Activated CD4-positive, alpha-beta T cell treated with anti-CD3 and anti-CD28 coated beads, Interleukin-2, amount 50 U/mL, for 4 hours (primary cell): ENCODE results near the gene PICALM.
A peak's percentile ranks its signal among the peaks of the same experiment; 100 is the strongest.
"Not testable (repeated sequence)": the region's sequence is repeated elsewhere in the genome, so short reads cannot be mapped to it uniquely, and the experiment has no call there.

Experiments used
- DNase-seq, 2 experiments: peaks; one replicate each; pipeline ENCODE4 v3.0.0-alpha.2; 2020

Gene PICALM, protein sequence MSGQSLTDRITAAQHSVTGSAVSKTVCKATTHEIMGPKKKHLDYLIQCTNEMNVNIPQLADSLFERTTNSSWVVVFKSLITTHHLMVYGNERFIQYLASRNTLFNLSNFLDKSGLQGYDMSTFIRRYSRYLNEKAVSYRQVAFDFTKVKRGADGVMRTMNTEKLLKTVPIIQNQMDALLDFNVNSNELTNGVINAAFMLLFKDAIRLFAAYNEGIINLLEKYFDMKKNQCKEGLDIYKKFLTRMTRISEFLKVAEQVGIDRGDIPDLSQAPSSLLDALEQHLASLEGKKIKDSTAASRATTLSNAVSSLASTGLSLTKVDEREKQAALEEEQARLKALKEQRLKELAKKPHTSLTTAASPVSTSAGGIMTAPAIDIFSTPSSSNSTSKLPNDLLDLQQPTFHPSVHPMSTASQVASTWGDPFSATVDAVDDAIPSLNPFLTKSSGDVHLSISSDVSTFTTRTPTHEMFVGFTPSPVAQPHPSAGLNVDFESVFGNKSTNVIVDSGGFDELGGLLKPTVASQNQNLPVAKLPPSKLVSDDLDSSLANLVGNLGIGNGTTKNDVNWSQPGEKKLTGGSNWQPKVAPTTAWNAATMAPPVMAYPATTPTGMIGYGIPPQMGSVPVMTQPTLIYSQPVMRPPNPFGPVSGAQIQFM

DNA sequence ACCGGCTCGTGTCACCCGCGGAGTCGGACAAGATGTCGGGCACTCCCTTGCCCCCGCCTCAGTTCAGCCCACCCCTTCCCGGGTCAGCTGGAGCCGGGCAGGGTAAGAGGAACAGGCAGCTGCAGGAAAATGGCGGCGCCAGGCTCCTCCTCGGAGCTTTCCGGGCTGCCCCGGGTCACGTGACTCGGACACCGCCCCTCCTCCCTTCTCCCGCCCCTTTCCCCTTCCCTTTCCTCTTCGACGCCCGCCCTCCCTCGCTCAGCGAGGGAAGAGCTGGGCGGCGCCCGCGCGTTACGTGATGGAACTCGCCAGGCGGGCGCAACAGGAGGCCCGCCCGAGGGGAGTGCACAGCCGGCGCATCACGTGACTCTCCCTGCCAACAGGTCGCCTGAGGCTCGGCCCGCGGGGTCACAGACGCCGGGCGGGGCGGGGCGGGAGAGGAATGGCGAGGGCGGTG is at the start of gene PICALM:
PICALM (minus strand) TSS at position 134 of the 457 bp plus-strand sequence. CDS start 304 bp downstream, outside the sequence.
- DNase-seq: peak; percentile 95 to 96

DNA sequence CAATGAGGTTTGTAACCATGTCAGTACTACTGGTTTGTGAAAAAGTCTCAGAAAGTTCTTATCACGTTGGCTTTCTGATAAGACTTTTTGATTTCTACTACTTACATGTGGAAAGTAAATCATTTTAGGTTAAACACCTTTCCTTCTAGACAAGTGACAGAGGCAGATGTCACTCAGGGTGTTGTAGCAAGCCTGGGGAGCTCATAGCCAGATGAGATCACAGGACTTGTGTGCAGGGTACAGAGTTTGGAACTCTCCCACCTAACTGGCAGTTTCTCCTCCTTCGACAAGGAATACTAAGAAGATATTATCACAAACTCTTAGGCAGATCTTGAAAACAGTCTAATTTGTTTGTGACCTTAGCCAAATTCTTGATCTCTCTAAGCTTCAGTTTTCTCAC is 49.4 kb upstream of the PICALM start:
- no peak for DNase-seq

DNA sequence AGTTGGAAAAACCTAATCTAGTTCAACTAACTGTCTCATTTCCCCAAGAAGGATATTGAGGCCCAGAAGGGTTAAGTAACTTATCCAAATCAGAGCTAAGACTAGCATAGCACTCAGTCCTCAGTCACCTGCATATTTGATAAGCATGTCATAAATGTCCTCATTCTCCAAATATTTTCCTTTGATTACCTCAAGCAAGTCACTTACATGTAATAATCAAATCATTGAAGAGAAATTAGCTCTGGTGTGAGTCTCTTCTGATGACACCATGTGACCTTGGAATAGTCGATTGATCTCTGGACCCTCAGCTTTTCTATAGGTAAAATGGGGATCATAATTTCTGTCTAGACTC is 48.8 kb upstream of the PICALM start:
- no peak for DNase-seq

DNA sequence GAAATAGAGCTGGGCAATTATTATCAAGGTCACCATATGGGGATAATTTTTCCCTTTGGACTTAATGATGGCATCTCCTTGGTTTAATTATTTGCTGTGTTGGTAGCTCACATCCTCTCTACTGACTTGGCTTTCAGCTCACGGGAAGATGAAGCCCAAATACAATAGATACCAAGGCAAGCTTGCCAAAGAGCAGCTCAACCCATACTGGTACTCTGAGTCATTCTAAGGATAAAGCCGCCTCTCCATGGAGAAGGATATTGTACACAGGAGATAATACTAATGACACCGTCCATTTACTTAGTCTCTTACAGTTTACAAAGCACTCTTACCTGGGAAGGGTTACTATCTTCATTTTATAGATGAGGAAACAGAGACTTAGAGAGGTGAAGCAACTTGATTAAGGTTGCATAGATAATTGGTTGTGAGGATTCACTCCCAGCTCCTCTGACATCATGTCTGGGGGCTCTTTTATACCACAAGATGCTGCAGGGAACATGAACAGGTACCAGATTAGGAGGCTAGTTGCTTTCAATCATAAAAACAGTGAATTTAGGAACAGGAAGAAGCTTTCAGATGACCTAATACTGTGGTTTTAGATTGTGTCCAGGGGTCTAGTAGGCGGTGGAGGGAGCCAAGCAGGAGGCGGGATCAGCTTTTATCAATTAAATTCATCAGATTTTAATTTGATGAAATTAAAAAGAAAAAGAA is 48.3 kb upstream of the PICALM start:
- no peak for DNase-seq

DNA sequence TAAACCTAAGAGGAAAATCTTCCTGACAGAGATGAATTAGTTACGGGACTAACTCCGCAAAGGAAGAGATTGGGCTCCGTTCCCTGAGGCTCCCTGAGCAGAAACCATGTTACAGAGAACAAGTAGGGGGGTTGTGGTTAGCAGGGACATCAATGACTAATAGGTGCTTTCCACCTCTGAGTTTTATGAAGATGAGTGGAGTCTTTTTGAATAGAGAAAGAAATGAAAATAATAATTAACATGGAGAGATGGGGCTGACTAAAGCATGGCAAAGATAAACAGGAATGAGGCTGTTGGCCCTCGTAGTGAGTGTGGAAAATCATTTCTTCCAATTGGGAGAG is 47.5 kb upstream of the PICALM start:
- peak in 1 of 2 experiments; percentile 10 for DNase-seq

DNA sequence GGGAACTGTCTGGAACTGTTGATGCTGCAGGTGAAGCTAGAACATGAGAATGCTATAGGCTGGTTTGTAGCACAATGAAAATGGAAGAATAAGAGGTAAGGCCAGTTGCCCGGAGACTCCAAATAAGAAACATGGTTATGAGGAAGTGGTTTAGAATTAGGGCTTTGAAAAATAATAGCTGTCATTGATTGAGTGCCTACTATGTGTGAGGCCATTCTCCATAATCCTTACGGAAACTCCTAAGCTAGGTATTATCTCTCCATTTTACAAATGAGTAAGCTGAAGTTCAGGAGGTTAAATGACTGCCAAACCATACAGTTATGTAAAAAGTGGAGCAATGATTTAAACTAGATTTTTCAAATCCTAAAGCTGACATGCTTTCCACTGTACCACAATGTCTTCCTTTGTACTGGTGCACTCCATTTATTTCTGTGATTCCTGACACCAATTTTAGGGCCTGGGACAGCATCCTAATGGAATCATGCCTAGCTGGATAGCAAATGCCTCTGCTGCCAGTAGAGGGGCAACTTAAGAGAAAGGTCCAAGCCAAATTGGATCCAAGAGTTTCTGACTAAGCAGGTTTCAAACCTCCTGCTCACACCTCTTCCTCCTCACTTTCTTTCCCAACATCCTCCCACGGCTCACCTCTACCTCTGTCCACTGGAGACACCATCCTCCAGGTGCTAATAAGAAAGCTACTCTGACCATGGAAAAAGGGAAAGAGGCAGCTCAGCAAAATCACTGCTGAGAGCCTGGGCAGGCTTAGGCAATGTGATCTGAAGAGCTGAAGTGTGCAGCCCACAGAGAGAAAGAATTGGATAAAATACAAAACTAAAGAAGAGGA is 46.9 kb upstream of the PICALM start:
- DNase-seq: no peak

DNA sequence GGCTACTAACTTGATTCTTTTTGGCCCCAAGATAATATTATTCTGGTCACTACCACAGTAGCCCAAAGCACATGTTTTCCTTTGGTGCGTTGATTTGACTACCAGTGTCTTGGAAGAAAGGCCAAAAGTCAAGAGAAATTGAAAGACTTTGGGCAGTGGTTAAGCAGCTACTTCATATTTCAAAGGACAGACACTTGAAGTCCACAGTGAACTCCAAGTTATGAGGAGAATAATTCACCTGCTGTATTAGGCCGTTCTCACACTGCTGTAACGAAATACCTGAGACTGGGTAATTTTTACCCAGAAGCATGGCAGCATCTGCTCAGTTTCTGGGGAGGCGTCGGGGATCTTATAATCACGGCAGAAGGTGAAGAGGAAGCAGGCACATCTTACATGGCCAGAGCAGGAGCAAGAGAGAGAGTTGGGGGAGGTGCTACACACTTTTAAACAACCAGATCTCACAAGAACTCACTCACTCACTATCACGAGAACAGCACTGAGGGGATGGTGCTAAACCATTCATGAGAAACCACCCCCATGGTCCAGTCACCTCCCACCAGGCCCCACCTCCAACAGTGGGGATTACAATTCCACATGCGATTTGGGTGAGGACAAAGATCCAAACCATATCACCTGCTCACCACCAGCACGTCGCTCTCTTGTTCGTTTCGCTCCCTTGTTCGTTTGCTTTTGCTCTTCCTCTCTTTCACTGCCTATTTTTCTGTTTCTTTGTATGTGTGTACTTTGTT is 40.2 kb upstream of the PICALM start:
- DNase-seq: no peak

DNA sequence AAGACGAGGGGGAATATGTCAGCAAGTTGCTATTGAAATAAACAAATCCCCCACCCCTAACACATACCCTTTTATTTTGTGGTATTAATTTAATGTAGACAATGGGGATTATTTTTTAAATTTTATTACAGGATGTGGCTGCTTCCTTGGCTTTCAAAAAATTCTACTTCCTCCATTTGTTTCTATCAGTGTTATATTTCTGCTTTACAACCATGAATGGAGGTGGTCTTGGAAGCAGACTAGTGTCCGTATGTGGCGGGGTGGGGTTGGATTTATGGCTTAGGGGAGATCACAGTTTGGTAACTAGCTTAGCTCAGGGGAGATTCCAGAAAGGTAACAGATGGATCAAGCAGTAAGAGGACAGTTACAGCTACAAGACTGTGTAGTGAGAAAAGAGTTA is 39.3 kb upstream of the PICALM start:
- no peak for DNase-seq

DNA sequence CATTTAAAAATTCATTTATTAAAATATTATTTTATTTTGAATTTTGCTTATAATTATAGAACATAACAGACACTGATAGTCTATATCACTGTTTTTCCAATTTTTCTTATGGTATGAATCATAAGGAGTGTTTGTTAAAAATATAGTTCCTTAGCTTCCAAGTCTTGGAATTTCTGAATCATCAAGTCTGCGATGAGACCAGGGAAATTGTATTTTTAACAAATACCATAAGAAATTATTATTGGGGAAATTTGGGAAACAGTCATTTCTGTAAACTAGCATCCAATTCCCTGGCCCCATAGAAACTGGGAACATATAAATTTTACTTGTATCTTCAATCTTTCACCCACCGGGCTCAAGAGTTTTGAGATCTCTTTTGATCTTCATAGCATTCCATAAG is 38.0 kb upstream of the PICALM start:
- DNase-seq: no peak

DNA sequence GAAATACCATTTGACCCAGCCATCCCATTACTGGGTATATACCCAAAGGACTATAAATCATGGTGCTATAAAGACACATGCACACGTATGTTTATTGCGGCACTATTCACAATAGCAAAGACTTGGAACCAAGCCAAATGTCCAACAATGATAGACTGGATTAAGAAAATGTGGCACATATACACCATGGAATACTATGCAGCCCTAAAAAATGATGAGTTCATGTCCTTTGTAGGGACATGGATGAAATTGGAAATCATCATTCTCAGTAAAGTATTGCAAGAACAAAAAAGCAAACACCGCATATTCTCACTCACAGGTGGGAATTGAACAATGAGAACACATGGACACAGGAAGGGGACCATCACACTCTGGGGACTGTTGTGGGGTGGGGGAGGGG is 37.1 kb upstream of the PICALM start:
- not testable (repeated sequence) for DNase-seq

DNA sequence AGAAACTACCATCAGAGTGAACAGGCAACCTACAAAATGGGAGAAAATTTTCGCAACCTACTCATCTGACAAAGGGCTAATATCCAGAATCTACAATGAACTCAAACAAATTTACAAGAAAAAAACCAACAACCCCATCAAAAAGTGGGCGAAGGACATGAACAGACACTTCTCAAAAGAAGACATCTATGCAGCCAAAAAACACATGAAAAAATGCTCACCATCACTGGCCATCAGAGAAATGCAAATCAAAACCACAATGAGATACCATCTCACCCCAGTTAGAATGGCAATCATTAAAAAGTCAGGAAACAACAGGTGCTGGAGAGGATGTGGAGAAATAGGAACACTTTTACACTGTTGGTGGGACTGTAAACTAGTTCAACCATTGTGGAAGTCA is 36.7 kb upstream of the PICALM start:
- DNase-seq: not testable (repeated sequence)

DNA sequence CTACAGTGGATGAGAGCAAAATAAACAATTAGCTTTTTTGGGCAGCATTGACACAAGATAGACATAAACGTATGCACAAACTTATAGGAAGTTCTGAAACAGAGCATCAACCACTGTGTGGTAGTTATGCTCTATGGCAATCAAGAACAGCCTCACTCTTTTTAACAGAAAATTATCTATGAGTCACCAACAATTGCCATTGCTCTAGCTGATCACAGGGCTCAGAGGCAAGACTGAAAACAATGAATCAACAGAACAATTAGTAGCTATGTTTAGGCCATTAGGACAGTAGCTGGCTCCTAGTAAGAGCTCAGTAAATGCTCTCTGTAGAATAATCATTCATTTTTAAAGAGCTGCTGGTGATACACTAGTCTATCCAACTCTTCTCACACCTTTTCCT is 34.9 kb upstream of the PICALM start:
- DNase-seq: no peak

DNA sequence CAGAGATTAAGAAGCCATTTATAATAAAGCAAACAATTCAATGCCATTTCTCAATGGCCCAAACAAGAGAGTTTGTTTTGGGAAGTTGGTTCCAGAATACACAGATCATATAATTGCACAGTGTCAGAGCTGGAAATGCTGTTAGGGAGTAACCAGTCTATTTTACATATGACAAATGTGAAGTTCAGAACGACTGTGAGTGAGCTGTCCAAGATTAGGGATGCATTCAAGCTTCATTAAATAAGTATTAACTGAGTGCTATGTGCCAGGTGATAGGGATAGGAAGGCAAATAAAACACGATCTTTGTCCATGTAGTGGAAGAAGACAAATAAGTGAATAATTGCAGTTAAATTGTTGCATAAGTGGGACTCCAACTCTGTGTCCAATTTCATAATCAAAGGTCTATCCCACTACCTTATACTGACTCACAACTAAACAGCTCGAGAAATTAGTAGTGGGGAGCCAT is 33.1 kb upstream of the PICALM start:
- no peak for DNase-seq

DNA sequence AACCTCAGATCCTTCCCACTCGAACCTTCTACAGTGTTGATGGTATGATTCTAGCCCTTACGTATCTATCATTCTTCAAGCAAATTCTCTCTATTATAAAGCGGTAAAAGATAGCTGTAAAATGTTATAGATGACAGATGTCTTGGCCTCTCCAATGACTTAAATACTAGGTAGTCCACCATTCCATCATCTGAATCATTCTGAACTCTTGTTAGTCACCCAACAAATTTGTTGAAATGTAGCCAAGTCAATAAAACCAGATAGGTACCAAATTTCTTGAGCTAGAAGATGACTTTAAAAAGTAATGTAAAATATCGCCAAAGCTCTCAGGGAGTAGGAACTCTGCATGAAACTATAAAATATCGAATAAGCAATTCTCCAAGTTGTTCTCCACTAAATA is 32.6 kb upstream of the PICALM start:
- DNase-seq: no peak

DNA sequence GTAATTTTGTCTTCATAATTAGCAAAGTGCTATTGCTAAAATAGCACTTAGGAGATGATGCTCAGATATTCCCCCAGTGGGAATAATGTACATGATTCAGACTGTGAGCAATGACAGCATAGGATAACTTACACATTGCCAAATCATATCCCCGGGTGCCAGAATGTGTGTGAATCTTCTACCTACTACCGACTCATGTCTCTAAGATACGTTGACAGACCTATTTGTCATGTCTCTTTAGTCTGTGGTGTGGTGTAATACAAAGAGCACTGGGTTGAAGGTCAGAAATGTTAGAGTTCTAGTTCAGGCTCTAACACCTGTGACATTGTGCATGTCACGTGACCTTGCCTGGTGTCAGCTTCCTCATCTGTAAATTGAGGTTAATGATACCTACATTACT is 31.0 kb upstream of the PICALM start:
- no peak for DNase-seq

DNA sequence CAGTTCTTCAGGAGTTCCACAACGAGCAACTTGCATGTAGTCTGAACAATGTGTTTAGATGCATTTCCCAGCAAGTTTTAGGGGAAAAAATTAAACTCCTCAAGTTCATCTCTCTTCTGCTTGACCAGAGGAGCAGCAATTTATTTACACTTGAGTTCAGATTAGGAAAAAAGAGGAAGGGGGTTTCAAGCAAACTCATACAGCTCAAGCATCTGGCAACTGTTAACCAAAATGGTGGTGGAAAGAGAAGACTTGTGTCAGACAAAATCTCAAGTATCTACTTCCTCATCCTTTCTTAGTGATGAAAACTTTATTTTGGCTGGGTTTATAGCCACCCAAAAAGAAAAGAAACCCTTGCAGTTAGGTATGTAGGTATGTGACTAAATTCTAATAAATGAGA is 29.1 kb upstream of the PICALM start:
- DNase-seq: no peak

DNA sequence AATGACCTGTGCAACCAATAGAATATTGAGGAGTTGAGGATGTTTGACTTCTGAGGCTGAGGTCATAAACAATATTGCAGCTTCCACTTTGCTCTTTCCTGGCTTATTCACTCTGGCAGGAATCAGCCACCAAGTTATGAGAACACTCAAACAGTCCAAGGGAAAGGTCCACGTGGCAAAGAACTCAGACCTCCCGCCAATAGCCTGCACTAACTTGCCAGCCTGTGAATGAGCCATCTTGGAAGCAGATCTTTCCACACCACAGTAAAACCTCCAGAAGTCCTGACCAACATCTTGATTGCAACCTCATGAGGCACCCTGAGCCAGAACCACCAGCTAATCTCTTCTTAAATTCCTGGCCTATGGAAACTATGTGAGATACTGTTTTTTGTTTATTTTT is 22.7 kb upstream of the PICALM start:
- no peak for DNase-seq

DNA sequence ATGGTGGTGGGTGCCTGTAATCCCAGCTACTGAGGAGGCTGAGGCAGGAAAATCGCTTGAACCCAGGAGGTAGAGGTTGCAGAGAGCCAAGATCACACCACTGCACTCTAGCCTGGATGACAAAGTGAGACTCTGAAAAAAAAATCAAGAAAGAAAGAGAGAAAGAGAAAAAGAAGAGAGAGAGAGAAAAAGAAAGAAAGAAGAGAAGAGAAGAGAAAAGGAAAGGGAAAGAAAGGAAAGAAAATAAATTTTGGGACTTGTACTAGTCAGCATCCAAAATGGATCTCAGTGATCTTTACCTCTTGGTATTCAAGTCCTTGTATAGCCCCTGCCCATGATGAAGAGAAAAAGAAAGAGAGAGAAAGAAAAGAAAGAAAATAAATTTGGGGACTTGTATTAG is 22.2 kb upstream of the PICALM start:
- DNase-seq: no peak

DNA sequence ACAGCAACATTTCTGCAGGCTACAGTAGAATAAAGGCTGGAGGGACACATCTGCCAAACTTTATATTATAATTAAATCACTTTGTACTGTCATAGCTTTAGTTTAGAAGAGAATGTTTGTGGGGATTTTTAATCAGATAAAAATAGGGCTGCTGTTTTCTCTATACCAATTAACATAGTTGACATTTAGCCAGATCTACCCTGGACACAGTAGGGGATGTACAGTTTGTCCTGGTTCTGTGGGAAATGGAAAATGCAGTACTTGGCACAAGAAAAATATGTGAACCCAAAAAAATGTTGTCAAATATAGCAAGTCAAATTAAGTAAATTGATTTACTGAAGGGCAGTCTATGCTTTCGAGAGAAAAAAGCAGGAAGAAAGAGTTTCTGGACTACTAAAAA is 20.8 kb upstream of the PICALM start:
- DNase-seq: no peak

DNA sequence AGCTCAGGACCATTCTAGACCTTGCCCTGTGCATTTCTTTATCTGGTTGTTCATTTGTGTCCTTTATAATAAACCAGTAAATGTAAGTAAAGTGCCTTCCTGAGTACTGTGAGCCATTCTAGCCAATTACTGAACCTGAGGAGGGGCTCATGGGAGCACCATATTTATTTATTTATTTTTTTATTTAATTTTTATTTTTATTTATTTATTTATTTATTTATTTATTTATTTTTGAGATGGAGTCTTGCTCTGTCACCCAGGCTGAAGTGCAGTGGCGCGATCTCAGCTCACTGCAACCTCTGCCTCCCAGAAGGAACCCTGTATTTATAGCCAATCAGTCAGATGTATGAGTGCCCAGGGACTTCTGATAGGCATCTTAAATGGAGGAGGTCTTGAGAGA is 18.8 kb upstream of the PICALM start:
- DNase-seq: not testable (repeated sequence)

DNA sequence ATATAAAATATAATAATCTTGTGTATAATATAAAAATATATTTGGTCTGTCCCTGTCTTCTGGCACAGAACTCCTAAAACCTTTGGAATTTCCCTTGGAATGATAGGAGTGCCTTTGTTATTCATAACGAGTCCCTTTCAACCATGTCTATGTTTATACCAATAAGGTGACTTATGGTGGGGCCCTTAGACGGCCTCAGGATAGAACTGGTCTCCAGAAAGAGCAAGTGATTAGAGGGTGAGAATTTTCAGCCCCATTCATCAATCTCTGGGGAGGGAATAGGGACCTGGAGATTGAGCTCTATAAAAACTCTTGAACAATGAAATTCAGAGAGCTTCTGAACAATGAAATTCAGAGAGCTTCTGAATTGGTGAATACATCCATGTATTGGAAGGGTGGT is 18.4 kb upstream of the PICALM start:
- no peak for DNase-seq

DNA sequence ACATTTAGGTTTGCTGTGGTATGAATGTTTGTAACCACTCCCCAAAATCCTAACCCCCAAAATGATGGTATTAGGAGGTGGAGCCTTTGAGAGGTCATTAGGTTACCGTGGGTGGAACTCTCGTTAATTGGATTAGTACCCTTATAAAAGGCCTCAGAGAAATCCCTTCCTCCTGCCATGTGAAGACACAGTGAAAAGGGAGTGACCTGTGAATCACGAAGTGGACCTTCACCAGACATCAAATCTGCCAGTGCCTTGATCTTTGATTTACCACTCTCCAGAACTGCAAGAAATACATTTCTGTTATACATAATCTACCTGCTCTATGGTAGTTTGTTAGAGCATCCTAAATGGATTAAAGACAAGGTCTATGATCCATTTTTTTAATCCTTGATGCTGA is 12.6 kb upstream of the PICALM start:
- no peak for DNase-seq
